Measurements from ENCODE around the gene DHFR2.
"Not testable (repeated sequence)": the region's sequence is repeated elsewhere in the genome, so short reads cannot be mapped to it uniquely, and the experiment has no call there.

Gene DHFR2

GRCh38 chr3:94046533-94046932 is 16.2 kb downstream of the DHFR2 start:
- intact Hi-C loops (cut with micrococcal nuclease) = no loop called here
- no peaks in the 10 kb centered on the region for H3K4me1 Mint-ChIP-seq (ENCODE audit: low read depth)

GRCh38 chr3:94044100-94044936 is 18.4 kb downstream of the DHFR2 start:
- Mint-ChIP-seq H3K9me3 (peaks cover 17% of the 10 kb centered on the region), H3K36me3 (ENCODE audit: low read depth) (peaks cover 29% of the 10 kb centered on the region)
- H3K4me3 Mint-ChIP-seq; H3K4me1 Mint-ChIP-seq (ENCODE audit: low read depth); H3K27ac Mint-ChIP-seq; intact Hi-C loops (cut with micrococcal nuclease); H3K27me3 Mint-ChIP-seq: not testable (repeated sequence)

More at GRCh38 chr3:94046533-94046932, 16.2 kb downstream of the DHFR2 start:
- H3K4me3 Mint-ChIP-seq = no peak overlapping the region
- H3K36me3 Mint-ChIP-seq (ENCODE audit: low read depth) = peaks cover 29% of the 10 kb centered on the region
- peaks cover 17% of the 10 kb centered on the region for H3K9me3 Mint-ChIP-seq
- no peaks in the 10 kb centered on the region for H3K27me3 Mint-ChIP-seq
- H3K27ac Mint-ChIP-seq = no peak overlapping the region

GRCh38 chr3:94043285-94043684 is 19.4 kb downstream of the DHFR2 start:
- Mint-ChIP-seq H3K9me3 (peaks cover 17% of the 10 kb centered on the region), H3K36me3 (ENCODE audit: low read depth) (peaks cover 29% of the 10 kb centered on the region), H3K4me1 (ENCODE audit: low read depth) (no peaks in the 10 kb centered on the region), H3K27ac (no peak overlapping the region), H3K27me3 (no peaks in the 10 kb centered on the region), H3K4me3 (no peak overlapping the region)
- intact Hi-C loops (cut with micrococcal nuclease) = no loop called here

- Mint-ChIP-seq H3K27me3 (no peaks in the 10 kb centered on the region), H3K27ac (no peak overlapping the region), H3K4me3 (no peak overlapping the region), H3K4me1 (ENCODE audit: low read depth) (no peaks in the 10 kb centered on the region), H3K36me3 (ENCODE audit: low read depth) (no peaks in the 10 kb centered on the region), H3K9me3 (no peaks in the 10 kb centered on the region)
- intact Hi-C loops (cut with micrococcal nuclease) = no loop called here
Observed at GRCh38 chr3:94036909-94037507, 25.7 kb downstream of the DHFR2 start.

- Mint-ChIP-seq H3K4me3 (no peak within 1 kb of the TSS), H3K27me3 (no peaks in the 10 kb centered on the region), H3K36me3 (ENCODE audit: low read depth) (no peaks in the 10 kb centered on the region), H3K9me3 (no peaks in the 10 kb centered on the region), H3K4me1 (ENCODE audit: low read depth) (no peaks in the 10 kb centered on the region), H3K27ac (no peak within 1 kb of the TSS)
- intact Hi-C loops (cut with micrococcal nuclease) = no loop called here
Observed at GRCh38 chr3:94028093-94028837, 34.5 kb downstream of the DHFR2 start, which contains the start of gene STX19. STX19 (minus strand) TSS chr3:94028597; CDS start chr3:94015269, 13,328 bp downstream.

GRCh38 chr3:94026623-94027022 is 36.1 kb downstream of the DHFR2 start:
- no peaks in the 10 kb centered on the region for H3K36me3 Mint-ChIP-seq (ENCODE audit: low read depth)
- intact Hi-C loops (cut with micrococcal nuclease) = no loop called here

GRCh38 chr3:94024385-94024784 is 38.3 kb downstream of the DHFR2 start:
- Mint-ChIP-seq H3K27me3 (no peaks in the 10 kb centered on the region), H3K4me1 (ENCODE audit: low read depth) (no peaks in the 10 kb centered on the region), H3K9me3 (no peaks in the 10 kb centered on the region), H3K4me3 (no peak overlapping the region), H3K36me3 (ENCODE audit: low read depth) (no peaks in the 10 kb centered on the region), H3K27ac (no peak overlapping the region)
- intact Hi-C loops (cut with micrococcal nuclease) = no loop called here

More at GRCh38 chr3:94026623-94027022, 36.1 kb downstream of the DHFR2 start:
- Mint-ChIP-seq H3K27ac (no peak overlapping the region), H3K27me3 (no peaks in the 10 kb centered on the region), H3K4me3 (no peak overlapping the region), H3K4me1 (ENCODE audit: low read depth) (no peaks in the 10 kb centered on the region), H3K9me3 (no peaks in the 10 kb centered on the region)

- no peaks in the 10 kb centered on the region for H3K9me3 Mint-ChIP-seq
- H3K4me3 Mint-ChIP-seq = no peak overlapping the region
- H3K27me3 Mint-ChIP-seq = no peaks in the 10 kb centered on the region
- H3K4me1 Mint-ChIP-seq (ENCODE audit: low read depth) = no peaks in the 10 kb centered on the region
- no peak overlapping the region for H3K27ac Mint-ChIP-seq
- H3K36me3 Mint-ChIP-seq (ENCODE audit: low read depth) = no peaks in the 10 kb centered on the region
- intact Hi-C loops (cut with micrococcal nuclease) = no loop called here
Observed at GRCh38 chr3:94020293-94020692, 42.4 kb downstream of the DHFR2 start.

- intact Hi-C loops (cut with micrococcal nuclease) = no loop called here
- H3K9me3 Mint-ChIP-seq = no peaks in the 10 kb centered on the region
- H3K4me3 Mint-ChIP-seq = no peak overlapping the region
- no peaks in the 10 kb centered on the region for H3K4me1 Mint-ChIP-seq (ENCODE audit: low read depth)
- H3K27ac Mint-ChIP-seq = no peak overlapping the region
- no peaks in the 10 kb centered on the region for H3K27me3 Mint-ChIP-seq
- no peaks in the 10 kb centered on the region for H3K36me3 Mint-ChIP-seq (ENCODE audit: low read depth)
Observed at GRCh38 chr3:94019659-94020058, 43.1 kb downstream of the DHFR2 start.

GRCh38 chr3:94015025-94015424 is 47.7 kb downstream of the DHFR2 start:
- H3K36me3 Mint-ChIP-seq (ENCODE audit: low read depth) = peaks cover 4% of the 10 kb centered on the region
- H3K27me3 Mint-ChIP-seq = no peaks in the 10 kb centered on the region
- H3K9me3 Mint-ChIP-seq = no peaks in the 10 kb centered on the region

GRCh38 chr3:94012185-94012584 is 50.5 kb downstream of the DHFR2 start:
- intact Hi-C loops (cut with micrococcal nuclease) = no loop called here
- Mint-ChIP-seq H3K4me3 (no peak overlapping the region), H3K27ac (no peak overlapping the region), H3K36me3 (ENCODE audit: low read depth) (peaks cover 4% of the 10 kb centered on the region), H3K4me1 (ENCODE audit: low read depth) (peaks cover 13% of the 10 kb centered on the region), H3K9me3 (no peaks in the 10 kb centered on the region), H3K27me3 (no peaks in the 10 kb centered on the region)

More at GRCh38 chr3:94015025-94015424, 47.7 kb downstream of the DHFR2 start:
- Mint-ChIP-seq H3K4me1 (ENCODE audit: low read depth) (peaks cover 13% of the 10 kb centered on the region), H3K27ac (no peak overlapping the region), H3K4me3 (no peak overlapping the region)
- intact Hi-C loops (cut with micrococcal nuclease) = no loop called here

- peak overlapping the region; percentile 41 for H3K4me3 Mint-ChIP-seq
- H3K27ac Mint-ChIP-seq = peak overlapping the region; percentile 33
- no peaks in the 10 kb centered on the region for H3K9me3 Mint-ChIP-seq
- no peaks in the 10 kb centered on the region for H3K27me3 Mint-ChIP-seq
- intact Hi-C loops (cut with micrococcal nuclease) = no loop called here
- peaks cover 13% of the 10 kb centered on the region for H3K4me1 Mint-ChIP-seq (ENCODE audit: low read depth)
- peaks cover 4% of the 10 kb centered on the region for H3K36me3 Mint-ChIP-seq (ENCODE audit: low read depth)
Observed at GRCh38 chr3:94011233-94011711, 51.4 kb downstream of the DHFR2 start.

GRCh38 chr3:94009608-94010007 is 53.1 kb downstream of the DHFR2 start:
- no peak overlapping the region for H3K4me3 Mint-ChIP-seq
- intact Hi-C loops (cut with micrococcal nuclease) = no loop called here
- peaks cover 14% of the 10 kb centered on the region for H3K4me1 Mint-ChIP-seq (ENCODE audit: low read depth)
- peaks cover 4% of the 10 kb centered on the region for H3K36me3 Mint-ChIP-seq (ENCODE audit: low read depth)
- H3K27ac Mint-ChIP-seq = no peak overlapping the region
- no peaks in the 10 kb centered on the region for H3K9me3 Mint-ChIP-seq
- H3K27me3 Mint-ChIP-seq = no peaks in the 10 kb centered on the region

GRCh38 chr3:94008253-94008652 is 54.5 kb downstream of the DHFR2 start:
- Mint-ChIP-seq H3K27me3 (no peaks in the 10 kb centered on the region), H3K27ac (no peak overlapping the region), H3K4me1 (ENCODE audit: low read depth) (peaks cover 18% of the 10 kb centered on the region), H3K9me3 (no peaks in the 10 kb centered on the region), H3K4me3 (no peak overlapping the region), H3K36me3 (ENCODE audit: low read depth) (peaks cover 4% of the 10 kb centered on the region)
- intact Hi-C loops (cut with micrococcal nuclease) = no loop called here

Data from dendritic cell treated with granulocyte-macrophage colony-stimulating factor and Interleukin-4, amounts not matched to agents 40 ng/mL and 50 ng/mL, for 4 days (primary cell).